GM18526 (cell line): ENCODE results near the gene RPS6KA2.

ENCODE experiments used
- POLR2A ChIP-seq: IDR thresholded peaks from 3 replicates; pipeline ENCODE4 v1.6.1; 2011; ENCODE audit not compliant: insufficient read length; ENCODE audit errors: extremely low read depth

Gene RPS6KA2

DNA sequence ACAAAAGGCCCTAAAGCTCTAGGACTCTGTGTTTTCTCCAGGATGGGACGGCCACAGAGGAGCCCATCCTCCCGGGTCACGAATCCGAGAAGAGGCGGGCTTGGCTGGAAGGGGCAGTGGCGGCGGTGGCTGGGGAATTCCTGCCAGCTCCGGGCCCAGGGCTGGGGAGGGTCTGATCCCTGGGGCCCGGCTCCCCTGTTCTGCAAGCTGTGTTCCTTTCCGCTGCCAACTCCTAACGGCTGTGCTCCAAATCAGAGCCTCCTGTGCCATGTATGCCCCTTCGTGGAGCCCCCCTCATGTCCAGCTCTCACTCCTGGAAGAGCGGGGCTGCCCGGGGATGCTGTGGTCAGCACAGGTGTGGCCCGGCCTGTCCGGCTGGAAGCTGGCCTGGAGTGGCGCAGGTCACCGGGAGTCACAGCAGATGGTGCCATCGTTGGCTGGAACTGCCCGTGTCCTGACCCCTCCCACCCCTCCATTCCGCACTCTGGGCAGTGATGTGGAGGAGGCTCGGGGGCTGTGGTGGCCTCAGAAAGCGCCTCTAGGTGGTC is 156.1 kb downstream of the RPS6KA2 start:
- no peak for TF ChIP-seq POLR2A

DNA sequence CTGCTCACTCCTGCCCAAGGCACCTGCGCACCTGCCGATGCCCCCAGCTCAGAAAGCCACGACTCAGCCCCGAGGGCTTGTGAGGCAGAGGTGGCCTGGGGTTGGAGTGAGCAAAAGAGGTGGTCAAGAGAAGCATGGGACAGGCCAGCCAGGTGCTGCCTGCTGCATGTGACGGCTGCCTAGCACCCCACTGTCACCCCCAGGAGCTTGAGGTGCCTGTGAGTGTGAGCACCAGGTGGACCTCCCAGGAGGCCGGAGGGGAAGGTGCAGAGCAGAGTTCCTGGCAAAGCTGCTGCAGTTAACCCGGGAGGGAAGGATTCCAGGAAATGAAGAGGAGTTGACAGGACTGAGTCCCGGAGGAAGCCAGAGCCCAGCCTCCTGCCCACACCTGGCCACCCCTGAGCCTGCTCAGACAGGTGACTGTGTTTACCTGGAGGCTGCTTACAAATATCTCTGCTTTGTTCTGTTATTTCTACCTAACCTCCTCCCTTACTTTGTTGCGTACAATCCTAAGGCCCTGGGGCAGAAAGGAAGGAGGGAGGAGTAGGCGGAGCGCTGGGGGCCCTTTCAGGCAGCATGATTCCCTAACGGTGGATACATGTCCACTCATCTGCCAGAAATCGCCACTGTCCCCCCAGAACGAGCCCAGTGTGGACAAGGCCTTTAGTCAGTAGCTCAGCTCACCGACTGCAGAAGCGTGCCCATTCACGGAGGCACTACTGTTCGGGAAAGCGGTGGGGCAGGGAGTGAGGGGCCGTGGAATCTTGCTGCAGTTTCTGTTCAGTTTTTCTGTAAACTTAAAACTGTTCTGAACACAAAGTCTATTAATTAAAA is 156.8 kb downstream of the RPS6KA2 start:
- no peak for TF ChIP-seq POLR2A

DNA sequence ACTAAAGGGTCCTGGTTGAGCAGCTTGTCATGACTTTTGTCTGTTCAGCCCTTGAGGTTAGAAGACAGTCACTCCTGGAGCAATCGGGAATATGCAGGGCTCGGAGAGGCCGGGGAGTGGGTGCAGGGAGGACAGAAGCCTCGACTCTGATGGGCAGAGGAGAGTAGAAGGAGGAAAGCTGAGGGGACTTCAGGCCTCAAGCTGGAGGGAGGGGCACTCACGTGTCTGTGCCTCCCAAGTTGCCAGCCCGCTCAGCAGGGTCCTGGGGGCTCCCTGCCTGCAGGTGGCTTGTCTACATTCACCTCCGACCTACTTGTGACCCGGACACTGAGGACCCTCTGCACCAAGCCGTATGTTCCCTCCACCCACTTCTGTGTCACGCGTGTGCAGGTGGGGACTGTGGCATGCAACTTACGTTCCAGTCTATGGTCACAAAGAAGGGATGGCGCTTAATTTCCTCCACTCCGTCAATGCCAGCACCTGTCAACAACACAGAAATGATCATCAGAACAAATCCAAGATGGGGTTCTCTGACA is 157.6 kb downstream of the RPS6KA2 start:
- TF ChIP-seq POLR2A, result no peak

DNA sequence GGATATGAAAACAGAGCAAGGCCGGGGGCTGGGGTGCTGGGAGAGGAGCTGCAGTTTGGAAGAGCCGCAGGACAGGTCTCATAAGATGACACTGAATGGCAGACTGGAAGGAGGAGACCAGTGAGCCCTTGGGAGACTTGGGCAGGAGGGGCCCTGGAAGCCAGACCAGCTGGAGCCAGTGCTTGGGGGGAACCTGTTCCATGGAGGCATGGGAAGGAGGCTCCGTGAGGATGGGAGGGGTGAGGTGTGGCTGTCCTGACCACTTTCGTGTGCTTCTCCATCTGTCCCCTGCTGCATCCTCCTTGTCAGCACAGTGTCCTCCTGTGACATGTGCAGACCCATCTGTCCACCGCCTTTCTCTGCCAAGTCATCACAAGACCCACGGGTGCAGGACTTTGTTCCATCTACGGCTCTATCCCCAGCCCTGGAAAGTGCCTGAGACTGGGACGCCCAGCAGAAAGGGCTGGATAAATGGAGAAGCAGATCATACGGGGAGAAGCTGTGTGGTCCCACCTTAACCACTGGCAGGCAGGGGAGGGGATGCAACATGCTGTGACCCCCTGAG is 159.5 kb downstream of the RPS6KA2 start:
- no peak for TF ChIP-seq POLR2A

DNA sequence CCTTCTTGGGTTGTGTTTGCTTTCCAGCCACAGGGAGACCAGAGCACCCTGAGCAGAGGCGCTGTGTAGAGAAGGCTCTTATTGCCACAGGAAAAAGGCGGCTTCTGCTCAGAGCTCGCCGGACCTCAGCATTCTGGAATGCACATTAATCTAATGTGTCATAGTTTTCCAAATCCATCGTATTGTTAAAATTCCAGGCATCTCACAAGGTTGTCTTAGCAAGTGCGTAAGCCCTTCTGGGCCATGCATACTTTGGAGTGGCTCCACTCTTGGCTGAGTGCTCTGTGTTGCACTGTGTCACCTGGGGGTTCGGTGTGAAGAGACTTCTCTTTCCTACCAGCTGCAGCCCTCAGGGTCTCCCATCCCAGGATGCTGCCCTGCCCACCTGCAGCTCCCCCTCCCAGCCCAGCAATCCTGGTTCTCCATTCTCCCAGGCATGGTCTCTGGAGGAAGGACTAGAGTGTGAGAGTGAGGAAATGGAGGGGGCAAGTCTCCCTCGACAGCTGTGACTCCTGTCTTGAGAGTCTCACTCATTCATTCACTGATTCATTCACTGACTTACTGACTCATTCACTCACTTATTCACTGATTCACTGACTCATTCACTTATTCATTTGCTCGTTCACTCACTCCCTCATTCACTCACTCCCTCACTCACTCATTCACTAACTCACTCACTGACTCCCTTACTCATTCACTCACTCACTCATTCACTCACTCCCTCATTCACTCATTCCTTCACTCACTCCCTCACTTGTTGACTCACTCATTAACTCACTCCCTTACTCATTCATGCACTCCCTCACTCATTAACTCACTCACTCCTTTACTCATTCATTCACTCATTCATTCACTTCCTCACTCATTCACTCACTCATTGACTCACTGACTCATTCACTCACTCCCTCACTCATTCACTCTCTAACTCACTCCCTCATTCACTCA is 160.6 kb downstream of the RPS6KA2 start:
- TF ChIP-seq POLR2A, result no peak

DNA sequence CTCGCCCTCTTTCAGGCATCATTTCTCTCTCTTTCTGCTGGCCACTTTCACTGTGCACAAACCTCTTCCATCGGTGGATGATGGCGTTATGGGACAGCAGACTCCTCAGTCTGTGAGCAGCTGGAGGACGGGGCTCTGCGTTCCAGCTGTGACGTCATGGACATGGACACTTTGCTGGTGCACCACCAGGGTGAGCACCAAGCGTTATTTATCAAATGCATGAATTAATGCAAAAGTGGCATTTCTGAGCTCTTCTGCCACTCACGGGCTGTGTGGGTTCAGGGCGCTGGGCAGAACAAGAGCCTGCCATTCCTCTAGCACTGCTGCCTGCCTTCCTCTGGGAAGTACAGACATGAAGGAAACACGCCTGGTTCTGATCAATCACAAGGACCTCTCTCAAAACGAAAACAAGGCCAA is 161.4 kb downstream of the RPS6KA2 start:
- no peak for TF ChIP-seq POLR2A

DNA sequence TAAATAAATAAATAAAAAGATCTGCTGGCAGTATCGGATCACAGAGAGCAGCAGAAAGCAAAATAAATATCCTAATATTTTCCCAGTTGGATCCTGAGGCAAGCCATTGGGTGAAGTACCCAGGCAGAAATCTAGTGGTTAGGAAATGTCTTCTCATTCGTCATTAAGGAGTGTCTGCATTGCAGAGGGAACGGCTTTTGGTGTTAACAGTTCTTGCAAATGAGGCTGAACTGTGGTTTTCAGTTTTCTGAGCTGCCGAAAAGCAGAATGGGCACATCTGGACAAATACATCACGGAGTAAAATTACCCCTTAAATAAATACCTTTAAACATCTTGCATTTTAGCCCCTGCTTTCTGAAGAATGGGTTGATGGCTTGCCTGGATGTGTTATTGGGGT is 162.1 kb downstream of the RPS6KA2 start:
- no peak for TF ChIP-seq POLR2A

DNA sequence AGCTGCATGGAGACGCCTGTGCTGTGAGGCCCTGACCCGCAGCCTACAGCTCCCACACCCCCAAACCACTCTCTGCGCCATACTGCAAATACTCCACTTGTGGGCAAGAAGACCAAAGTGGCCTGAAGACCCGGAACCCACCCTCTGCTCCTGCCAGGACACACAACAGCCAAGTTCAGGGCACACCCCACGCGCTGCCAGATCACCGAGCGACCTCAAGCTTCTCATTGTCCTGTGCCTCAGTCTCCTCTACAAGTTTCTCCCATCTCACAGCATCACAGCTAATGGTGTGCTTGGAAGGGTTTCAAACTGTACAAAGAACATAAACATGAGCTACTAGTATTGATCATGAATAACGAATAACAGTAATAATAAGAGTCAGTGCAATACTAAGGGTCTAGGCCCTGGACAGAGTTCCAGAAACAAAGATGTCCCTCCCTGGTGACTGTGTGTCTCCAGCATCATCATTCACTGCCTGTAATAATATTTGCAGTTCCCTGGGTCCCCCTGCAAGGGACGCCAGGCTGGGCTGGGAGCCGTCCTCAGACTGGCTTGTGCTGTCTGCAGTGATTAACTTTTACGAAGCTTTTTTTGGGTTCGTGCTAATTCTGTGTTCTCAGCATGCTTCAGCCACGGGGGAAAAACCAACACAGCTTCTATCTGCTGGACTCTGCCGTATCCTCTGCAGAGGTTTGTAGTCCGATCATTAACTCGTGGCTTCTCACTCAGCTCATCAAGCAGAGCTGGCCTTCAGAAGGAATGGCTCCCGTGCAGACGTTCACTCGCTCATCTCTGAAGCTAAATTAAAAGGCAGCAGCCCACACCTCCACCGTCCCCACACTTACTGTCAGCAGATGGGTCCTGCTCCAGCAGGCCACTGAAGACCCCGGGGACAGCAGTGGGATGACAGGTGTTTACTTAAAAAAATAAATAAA is 162.7 kb downstream of the RPS6KA2 start:
- no peak for TF ChIP-seq POLR2A

DNA sequence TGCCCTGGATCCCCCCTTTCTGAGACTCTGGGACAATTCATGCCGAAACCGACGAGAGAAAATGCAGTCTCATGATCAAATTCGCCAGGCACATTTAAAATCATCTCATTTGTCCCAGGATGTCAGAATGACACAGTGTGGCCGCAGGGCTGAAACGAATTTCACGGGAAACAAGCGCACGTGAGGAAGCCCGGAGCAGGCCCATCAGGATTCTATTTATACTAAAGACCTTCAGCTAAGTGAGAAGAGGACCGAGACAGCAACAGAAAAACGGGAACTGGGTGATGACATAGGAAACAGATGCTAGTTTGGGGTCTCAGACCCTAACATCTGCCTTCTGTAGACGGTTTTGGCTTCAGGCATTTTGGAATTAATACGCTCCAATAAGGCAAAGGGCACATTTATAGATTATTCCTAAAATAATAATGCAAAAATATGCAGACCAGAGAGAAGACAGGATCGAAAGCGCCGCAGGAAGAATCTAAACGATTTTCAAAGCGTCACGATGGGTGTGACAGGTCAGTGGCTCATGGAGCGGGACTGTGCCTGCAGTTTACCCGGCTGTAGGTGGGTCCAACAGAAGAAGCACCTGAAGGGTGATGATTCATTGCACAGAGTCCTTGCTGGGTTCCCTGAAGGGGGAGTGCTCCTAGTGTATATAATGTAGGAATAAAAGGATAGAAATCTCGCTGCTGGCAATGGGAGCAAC is 163.5 kb downstream of the RPS6KA2 start:
- no peak for TF ChIP-seq POLR2A

DNA sequence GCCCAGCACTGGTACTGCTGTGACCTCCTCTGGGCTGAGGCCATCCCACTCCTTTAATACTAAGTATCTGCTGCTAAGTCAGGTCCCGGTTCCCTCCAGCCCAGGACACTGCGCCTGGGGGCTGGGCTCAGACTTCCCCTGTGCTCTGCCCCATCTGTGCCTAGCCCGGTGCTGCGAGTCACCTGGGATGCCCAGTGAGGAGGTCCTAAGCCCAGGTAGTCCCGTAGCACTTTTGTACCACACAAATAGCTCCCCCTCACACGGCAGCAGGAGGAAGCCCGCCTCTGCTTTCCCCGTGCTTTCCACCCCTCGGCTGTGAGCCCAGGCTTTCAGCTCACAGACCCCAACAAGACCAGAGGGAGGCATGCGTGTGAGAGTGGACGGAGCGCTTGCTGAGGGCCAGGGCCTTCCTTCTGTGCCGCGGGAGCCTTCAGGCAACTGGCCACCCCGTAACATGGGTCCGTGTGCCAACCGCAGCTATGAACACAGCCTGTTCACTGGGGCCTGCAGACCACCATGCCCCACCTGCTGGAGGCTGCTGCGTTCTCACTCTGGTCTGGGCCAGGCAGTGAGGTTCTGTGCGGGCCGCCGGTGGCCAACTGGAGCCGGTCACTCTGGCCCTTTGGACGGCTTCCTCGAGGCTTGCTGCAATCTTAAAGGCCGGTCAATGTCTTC is 164.5 kb downstream of the RPS6KA2 start:
- no peak for TF ChIP-seq POLR2A

DNA sequence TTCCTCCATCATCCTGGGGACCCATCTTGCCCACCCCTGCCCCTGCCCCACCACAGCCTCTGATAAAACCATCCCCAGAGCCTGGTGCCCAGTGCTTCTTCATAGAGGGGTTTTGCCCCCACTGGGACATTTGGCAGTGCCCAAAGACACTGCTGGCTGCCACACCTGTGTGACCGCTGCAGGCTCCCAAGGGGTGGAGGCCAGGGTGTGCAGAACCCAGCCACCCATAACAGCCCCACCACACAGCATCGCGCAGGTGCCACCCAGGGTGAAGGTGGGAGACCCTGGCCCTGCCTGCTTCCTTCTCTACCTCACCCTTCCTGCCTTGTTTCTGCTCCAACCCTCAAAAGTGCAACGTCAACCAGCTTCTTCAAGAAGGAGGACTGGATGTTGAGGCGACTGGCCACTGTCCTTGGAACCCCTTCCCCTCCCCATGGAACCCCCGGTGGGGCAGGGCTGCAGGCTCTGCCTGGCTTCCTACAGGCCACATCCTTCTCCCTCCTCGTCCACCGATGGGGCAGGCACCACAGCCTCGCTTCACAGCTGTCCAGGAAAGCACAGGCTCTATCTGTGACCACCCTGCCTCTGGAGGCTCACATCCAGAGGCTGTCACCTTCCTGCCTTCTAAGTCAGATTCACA is 165.1 kb downstream of the RPS6KA2 start:
- TF ChIP-seq POLR2A, result no peak
